GM12878 (cell line): ENCODE results near the gene FBXL3. TPM values are rescaled to one million over a fixed set of nuclear protein-coding genes. Genes with fewer than 3 reads are reported as not detected.

Experiments used
- ASH2L ChIP-seq: fragments of 300-600, 200-600 bp; sonication (generic); IDR thresholded peaks from 2 replicates; pipeline ENCODE4 v1.6.1; 2017; ENCODE audit warnings: low read depth, mild to moderate bottlenecking, borderline replicate concordance
- CHD1 ChIP-seq: IDR thresholded peaks from 2 replicates; pipeline ENCODE4 v1.6.1; 2012; ENCODE audit warnings: low read depth, low read length, improper control_type of control experiment
- FOXK2 ChIP-seq: fragments of 450-650 bp; IDR thresholded peaks from 2 replicates; pipeline ENCODE4 v1.6.1; 2017; ENCODE audit warnings: mild to moderate bottlenecking, moderate library complexity
- GATAD2B ChIP-seq: fragments of 450-650 bp; conservative IDR thresholded peaks from 2 replicates; pipeline ENCODE4 v1.6.1; 2017; ENCODE audit warnings: low read depth, mild to moderate bottlenecking, moderate library complexity
- HDAC2 ChIP-seq: fragments of 200-600 bp; sonication (generic); IDR thresholded peaks from 2 replicates; pipeline ENCODE4 v1.6.1; 2017
- IKZF1 ChIP-seq: fragments of 450-650 bp; conservative IDR thresholded peaks from 2 replicates; pipeline ENCODE4 v1.6.1; 2017; ENCODE audit warnings: antibody characterized with exemption, mild to moderate bottlenecking
- IKZF2 ChIP-seq, 2 experiments: fragments of 450-650 bp; IDR thresholded peaks; 2 replicates each; pipeline ENCODE4 v1.6.1; 2017; ENCODE audit warnings: mild to moderate bottlenecking in 2 of 2, moderate library complexity in 2 of 2
- MEF2A ChIP-seq: IDR thresholded peaks from 2 replicates; pipeline ENCODE4 v1.6.1; 2011; ENCODE audit warnings: low read depth, mild to moderate bottlenecking, low read length, moderate library complexity; ENCODE audit not compliant: insufficient read depth
- NFYB ChIP-seq: IDR thresholded peaks from 2 replicates; pipeline ENCODE4 v1.6.1; 2011; ENCODE audit warnings: low read depth, mild to moderate bottlenecking, low read length, improper control_type of control experiment, moderate library complexity; ENCODE audit not compliant: insufficient read depth
- RELA ChIP-seq: fragments of 450-650 bp; IDR thresholded peaks from 2 replicates; pipeline ENCODE4 v1.8.0; 2014; ENCODE audit warnings: borderline replicate concordance; ENCODE audit not compliant: partially characterized antibody
- SP1 ChIP-seq: IDR thresholded peaks from one replicate; pipeline ENCODE4 v1.6.1; 2011; ENCODE audit warnings: low read depth, low read length
- SREBF1 ChIP-seq: IDR thresholded peaks from 2 replicates; pipeline ENCODE4 v1.6.1; 2012; ENCODE audit warnings: mild to moderate bottlenecking, low read length
- TARDBP ChIP-seq: IDR thresholded peaks from 2 replicates; pipeline ENCODE4 v1.6.1; 2016; ENCODE audit warnings: borderline replicate concordance
- YBX1 ChIP-seq: fragments of 450-650 bp; IDR thresholded peaks from 2 replicates; pipeline ENCODE4 v1.6.1; 2016; ENCODE audit warnings: antibody characterized with exemption
- YY1 ChIP-seq: IDR thresholded peaks from 2 replicates; pipeline ENCODE4 v1.6.1; 2011; ENCODE audit warnings: low read depth, mild to moderate bottlenecking, low read length
- ZSCAN29 ChIP-seq: fragments of 450-650 bp; IDR thresholded peaks from 2 replicates; pipeline ENCODE4 v1.6.1; 2017; ENCODE audit warnings: mild to moderate bottlenecking, moderate library complexity
- polyA plus RNA-seq, 11 experiments: library from polyadenylated mRNA; depleted of rRNA in 4 of 11; unstranded in 6 of 11; stranded (reverse) in 5 of 11; fragments of >200 nt; fragmentation: Nextera tagmentation in 4 of 11; fragmentation: Illumina TruSeq in 1 of 11; extraction: Ambion mirVana in 4 of 11; extraction: Trizol in 1 of 11; gene quantifications; 1 replicate in 1 of 11; 2 replicates in 10 of 11; pipeline versions ENCODE4 v1.2.1 to v1.2.3, GENCODE V29; 2011 to 2016; ENCODE audit warnings: inconsistent platforms in 2 of 11, missing spikeins in 2 of 11, low read depth in 1 of 11
- total RNA-seq, 4 experiments: library from RNA; depleted of rRNA in 3 of 4; stranded (reverse); fragments of >200 nt in 3 of 4; fragmentation: Illumina TruSeq in 1 of 4; extraction: Trizol in 1 of 4; gene quantifications; 2 replicates each; pipeline versions ENCODE4 v1.2.1 to v1.2.3, GENCODE V29; 2013 to 2021
- TF ChIP-seq, protein P1 (sequence below): fragments of 450-650 bp; IDR thresholded peaks from 2 replicates; pipeline ENCODE4 v1.6.1; 2016; ENCODE audit warnings: mild to moderate bottlenecking, moderate library complexity, borderline replicate concordance
- TF ChIP-seq, protein P2 (sequence below): fragments of 450-650 bp; IDR thresholded peaks from 2 replicates; pipeline ENCODE4 v1.6.1; 2017; ENCODE audit warnings: mild to moderate bottlenecking
- TF ChIP-seq, protein P3 (sequence below): fragments of 450-650 bp; IDR thresholded peaks from 2 replicates; pipeline ENCODE4 v1.6.1; 2017; ENCODE audit warnings: borderline replicate concordance
- TF ChIP-seq, protein P4 (sequence below): fragments of 450-650 bp; formaldehyde crosslinking; IDR thresholded peaks from 2 replicates; pipeline ENCODE4 v1.5.0; 2022; ENCODE audit warnings: mild to moderate bottlenecking, missing genetic modification characterization

Gene FBXL3
- total and polyA plus RNA-seq, 10 of the 15 experiments (the other 5 are each of a cell fraction or from before 2014, with no cell fraction given): 9.0 to 26.4 (median 19.7) TPM

DNA sequence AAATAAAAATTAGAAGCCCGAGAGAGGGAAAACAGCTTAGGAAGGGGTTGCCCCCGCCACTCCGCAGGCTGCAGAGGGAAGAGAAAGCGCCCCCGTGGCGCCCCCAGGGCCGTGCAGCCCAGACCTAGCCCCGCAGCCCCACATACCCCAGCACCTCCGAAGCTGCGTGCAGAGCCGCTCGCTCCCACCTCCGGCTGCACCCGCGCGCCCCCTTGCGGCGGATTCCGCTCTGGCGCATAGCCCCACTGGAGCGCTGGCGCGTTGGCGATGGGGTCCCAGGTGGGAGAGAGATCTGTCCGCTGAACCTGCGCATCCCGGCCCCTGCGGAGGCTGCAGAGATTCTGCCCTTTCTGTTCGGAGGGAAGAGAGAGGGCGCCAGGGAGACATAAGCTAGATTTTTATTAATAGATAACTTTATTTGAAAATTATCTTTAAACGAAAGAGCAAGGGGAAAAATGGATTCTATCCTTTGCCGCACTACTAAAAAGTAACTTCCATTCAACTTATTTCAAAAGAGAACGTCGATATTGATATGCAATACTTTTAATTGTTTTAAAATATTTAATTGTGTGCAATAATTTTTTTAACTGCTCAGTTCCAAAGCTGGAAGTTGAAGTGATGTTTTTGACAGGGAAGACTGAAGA, 46.8 kb downstream of the FBXL3 start (continued):
- TF ChIP-seq HDAC2 (no peak), IKZF1 (0 out of 2 replicates have a peak, but pooled peaks have one; percentile 18), MEF2A (no peak), GATAD2B (0 out of 2 replicates have a peak, but pooled peaks have one; percentile 32), YY1 (peak; percentile 57), FOXK2 (no peak), IKZF2 (IDR thresholded peaks at IDR 0.05) (no peak), SP1 (no peak), CHD1 (no peak), RELA (no peak), SREBF1 (no peak), NFYB (no peak), ASH2L (no peak), TARDBP (no peak), ZSCAN29 (no peak), YBX1 (no peak)
- TF ChIP-seq, protein P1, sequence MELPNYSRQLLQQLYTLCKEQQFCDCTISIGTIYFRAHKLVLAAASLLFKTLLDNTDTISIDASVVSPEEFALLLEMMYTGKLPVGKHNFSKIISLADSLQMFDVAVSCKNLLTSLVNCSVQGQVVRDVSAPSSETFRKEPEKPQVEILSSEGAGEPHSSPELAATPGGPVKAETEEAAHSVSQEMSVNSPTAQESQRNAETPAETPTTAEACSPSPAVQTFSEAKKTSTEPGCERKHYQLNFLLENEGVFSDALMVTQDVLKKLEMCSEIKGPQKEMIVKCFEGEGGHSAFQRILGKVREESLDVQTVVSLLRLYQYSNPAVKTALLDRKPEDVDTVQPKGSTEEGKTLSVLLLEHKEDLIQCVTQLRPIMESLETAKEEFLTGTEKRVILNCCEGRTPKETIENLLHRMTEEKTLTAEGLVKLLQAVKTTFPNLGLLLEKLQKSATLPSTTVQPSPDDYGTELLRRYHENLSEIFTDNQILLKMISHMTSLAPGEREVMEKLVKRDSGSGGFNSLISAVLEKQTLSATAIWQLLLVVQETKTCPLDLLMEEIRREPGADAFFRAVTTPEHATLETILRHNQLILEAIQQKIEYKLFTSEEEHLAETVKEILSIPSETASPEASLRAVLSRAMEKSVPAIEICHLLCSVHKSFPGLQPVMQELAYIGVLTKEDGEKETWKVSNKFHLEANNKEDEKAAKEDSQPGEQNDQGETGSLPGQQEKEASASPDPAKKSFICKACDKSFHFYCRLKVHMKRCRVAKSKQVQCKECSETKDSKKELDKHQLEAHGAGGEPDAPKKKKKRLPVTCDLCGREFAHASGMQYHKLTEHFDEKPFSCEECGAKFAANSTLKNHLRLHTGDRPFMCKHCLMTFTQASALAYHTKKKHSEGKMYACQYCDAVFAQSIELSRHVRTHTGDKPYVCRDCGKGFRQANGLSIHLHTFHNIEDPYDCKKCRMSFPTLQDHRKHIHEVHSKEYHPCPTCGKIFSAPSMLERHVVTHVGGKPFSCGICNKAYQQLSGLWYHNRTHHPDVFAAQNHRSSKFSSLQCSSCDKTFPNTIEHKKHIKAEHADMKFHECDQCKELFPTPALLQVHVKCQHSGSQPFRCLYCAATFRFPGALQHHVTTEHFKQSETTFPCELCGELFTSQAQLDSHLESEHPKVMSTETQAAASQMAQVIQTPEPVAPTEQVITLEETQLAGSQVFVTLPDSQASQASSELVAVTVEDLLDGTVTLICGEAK: no peak
- TF ChIP-seq, protein P2, sequence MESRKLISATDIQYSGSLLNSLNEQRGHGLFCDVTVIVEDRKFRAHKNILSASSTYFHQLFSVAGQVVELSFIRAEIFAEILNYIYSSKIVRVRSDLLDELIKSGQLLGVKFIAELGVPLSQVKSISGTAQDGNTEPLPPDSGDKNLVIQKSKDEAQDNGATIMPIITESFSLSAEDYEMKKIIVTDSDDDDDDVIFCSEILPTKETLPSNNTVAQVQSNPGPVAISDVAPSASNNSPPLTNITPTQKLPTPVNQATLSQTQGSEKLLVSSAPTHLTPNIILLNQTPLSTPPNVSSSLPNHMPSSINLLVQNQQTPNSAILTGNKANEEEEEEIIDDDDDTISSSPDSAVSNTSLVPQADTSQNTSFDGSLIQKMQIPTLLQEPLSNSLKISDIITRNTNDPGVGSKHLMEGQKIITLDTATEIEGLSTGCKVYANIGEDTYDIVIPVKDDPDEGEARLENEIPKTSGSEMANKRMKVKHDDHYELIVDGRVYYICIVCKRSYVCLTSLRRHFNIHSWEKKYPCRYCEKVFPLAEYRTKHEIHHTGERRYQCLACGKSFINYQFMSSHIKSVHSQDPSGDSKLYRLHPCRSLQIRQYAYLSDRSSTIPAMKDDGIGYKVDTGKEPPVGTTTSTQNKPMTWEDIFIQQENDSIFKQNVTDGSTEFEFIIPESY: no peak
- TF ChIP-seq, protein P3, sequence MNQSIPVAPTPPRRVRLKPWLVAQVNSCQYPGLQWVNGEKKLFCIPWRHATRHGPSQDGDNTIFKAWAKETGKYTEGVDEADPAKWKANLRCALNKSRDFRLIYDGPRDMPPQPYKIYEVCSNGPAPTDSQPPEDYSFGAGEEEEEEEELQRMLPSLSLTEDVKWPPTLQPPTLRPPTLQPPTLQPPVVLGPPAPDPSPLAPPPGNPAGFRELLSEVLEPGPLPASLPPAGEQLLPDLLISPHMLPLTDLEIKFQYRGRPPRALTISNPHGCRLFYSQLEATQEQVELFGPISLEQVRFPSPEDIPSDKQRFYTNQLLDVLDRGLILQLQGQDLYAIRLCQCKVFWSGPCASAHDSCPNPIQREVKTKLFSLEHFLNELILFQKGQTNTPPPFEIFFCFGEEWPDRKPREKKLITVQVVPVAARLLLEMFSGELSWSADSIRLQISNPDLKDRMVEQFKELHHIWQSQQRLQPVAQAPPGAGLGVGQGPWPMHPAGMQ: no peak
- TF ChIP-seq, protein P4, sequence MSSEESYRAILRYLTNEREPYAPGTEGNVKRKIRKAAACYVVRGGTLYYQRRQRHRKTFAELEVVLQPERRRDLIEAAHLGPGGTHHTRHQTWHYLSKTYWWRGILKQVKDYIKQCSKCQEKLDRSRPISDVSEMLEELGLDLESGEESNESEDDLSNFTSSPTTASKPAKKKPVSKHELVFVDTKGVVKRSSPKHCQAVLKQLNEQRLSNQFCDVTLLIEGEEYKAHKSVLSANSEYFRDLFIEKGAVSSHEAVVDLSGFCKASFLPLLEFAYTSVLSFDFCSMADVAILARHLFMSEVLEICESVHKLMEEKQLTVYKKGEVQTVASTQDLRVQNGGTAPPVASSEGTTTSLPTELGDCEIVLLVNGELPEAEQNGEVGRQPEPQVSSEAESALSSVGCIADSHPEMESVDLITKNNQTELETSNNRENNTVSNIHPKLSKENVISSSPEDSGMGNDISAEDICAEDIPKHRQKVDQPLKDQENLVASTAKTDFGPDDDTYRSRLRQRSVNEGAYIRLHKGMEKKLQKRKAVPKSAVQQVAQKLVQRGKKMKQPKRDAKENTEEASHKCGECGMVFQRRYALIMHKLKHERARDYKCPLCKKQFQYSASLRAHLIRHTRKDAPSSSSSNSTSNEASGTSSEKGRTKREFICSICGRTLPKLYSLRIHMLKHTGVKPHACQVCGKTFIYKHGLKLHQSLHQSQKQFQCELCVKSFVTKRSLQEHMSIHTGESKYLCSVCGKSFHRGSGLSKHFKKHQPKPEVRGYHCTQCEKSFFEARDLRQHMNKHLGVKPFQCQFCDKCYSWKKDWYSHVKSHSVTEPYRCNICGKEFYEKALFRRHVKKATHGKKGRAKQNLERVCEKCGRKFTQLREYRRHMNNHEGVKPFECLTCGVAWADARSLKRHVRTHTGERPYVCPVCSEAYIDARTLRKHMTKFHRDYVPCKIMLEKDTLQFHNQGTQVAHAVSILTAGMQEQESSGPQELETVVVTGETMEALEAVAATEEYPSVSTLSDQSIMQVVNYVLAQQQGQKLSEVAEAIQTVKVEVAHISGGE: no peak
